ENCODE measurements around the gene C17orf114.
A peak's percentile ranks its signal among the peaks of the same experiment; 100 is the strongest.
"Not testable (repeated sequence)": the region's sequence is repeated elsewhere in the genome, so short reads cannot be mapped to it uniquely, and the experiment has no call there.

Gene C17orf114

GRCh38 chr17:4802228-4802627 lies at the start of gene C17orf114:
Gene C17orf114 (minus strand): TSS chr17:4802328.
- no peak for DNase-seq (ENCODE audit: low read depth)

DNA sequence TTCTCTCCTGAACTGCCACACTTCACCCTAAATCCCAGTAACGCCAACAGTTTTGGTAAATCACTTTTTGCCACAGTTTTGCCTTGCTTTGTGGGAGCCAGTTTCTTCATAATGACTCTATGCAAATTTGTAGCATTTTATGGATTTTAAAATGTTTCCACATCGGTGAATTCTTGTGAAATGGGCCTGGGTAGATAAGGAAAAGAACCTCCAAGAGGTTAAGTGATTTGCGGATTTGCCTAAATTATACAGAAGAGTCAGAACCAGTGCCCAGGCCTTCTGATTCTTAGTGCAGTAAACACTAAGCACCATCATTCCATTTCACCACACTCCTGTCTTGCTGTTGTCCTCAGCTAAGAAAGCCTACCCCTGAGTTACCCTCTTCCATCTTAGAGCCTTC lies 49.0 kb upstream of the C17orf114 start:
- DNase-seq (ENCODE audit: low read depth): no peak

- DNase-seq (ENCODE audit: low read depth): no peak
These were observed 48.1 kb upstream of the C17orf114 start for GRCh38 chr17:4850246-4850645.

DNA sequence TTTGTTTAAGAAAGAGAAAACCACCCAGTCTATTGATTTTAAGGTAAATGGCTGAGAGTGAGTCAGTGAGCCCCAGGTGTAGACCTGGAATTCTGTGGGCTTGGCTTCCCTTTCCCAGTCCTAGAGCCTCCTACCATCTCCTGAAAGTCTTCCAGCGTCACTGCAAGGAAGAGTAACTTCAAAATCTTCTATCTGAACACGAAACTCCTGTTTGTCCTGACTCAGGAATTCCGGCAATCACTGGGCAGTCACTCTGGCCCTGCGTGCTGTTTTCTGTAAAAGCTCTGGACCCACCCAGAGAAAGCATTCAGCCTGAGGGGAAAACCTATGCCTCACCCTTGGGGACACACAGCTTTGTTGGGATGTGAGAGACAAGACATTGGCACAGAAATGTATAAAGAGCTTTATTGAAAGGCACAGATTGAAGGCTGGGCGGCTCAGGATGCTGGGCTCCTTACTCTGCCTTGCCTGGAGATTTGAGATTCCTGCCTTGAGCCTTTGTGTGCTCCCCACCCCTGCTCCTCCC lies 46.9 kb upstream of the C17orf114 start:
- DNase-seq (ENCODE audit: low read depth): no peak

GRCh38 chr17:4846635-4847390 lies 44.7 kb upstream of the C17orf114 start:
- no peak for DNase-seq (ENCODE audit: low read depth)

GRCh38 chr17:4845118-4845517 lies 43.0 kb upstream of the C17orf114 start:
- no peak for DNase-seq (ENCODE audit: low read depth)

DNA sequence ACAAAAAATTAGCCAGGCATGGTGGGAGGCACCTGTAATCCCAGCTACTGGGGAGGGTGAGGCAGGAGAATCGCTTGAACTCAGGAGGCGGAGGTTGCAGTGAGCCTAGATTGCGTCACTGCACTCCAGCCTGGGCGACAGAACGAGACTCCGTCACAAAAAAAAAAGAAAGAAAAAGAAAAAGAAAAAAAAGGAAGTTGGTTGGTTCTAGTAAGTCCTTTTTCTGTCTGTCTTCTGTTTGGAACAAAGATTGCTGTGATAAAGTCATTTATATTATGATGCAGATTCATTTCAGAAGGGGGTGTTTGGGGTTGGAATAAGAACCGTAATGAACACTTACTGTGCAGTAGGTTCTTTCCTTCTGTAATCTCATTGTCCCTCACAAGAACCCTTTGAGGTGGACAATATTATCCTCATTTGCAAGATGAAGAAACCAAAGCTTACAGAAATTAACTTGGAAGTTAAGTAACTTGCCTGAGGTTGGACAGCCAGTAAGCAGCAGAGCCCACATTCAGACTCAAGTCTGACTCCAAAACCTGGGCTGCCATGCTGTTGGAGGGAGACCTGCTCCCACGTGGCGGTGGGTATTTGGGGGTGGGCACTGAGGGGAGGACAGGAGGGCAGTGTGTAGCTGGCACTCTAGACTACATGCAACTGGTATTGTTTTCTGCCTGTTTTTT lies 41.3 kb upstream of the C17orf114 start:
- DNase-seq (ENCODE audit: low read depth): no peak

DNA sequence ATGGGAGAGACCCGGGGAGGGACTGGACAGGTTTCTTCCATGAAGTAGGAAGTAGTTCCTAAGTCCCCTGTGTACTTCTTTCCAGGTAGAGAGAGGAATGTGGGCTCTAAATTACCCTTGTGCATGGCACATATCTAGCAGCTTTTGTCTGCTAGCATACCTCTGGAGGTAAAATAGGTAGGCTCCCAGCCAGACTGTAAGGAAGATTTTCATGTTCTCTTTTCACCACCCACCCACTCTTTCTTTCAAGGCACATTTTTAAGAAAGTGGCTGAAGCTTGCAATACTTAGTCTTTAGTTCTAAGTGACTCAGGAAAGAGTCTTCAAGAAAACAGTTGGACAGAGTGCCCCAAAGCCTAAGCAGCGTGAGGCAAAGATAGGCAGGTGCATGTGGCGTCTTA lies 40.2 kb upstream of the C17orf114 start:
- no peak for DNase-seq (ENCODE audit: low read depth)

DNA sequence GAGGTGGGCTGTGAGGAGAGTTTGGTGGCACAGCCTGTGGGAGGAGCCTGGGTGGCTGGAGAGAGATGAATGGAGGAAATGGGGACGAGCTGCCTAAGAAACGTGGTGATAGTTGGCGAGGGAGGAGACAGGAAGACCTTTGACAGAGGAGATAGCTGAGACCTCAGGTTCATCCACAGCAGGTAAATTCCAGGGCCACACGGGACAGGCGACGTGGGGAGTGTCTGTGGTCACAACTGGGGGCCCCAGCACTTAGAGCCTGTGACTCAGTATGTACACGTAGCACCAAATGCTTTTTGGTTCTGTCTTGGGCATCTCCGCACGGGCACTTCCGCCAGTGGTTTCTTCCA lies 38.7 kb upstream of the C17orf114 start:
- no peak for DNase-seq (ENCODE audit: low read depth)

GRCh38 chr17:4839965-4840892 lies 38.1 kb upstream of the C17orf114 start:
- DNase-seq (ENCODE audit: low read depth): no peak

- no peak for DNase-seq (ENCODE audit: low read depth)
These were observed 37.1 kb upstream of the C17orf114 start for GRCh38 chr17:4839221-4839620.

DNA sequence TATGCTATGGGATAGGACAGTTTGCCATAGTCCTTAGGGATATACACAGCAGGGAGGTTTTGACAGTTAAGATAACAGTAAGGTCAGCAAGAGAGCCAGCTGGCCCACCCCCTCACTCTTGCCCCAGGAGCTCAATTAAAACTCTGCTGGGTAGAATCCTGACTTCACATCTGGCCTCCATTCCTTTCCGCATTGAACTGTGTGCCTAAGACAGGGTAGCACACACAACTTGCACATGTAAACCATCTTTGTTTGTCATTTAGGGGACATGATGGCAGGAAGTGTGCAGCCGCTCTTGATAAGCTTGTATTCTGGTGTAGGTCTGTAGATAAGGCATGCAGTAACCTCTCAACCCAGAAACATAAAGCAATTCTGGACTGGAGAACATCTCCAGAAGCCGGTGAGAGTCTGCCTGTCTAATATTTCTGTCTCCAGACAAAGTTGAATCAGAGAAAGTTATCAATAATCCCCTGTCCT lies 36.2 kb upstream of the C17orf114 start:
- no peak for DNase-seq (ENCODE audit: low read depth)

- no peak for DNase-seq (ENCODE audit: low read depth)
These were observed 35.6 kb upstream of the C17orf114 start for GRCh38 chr17:4837471-4838308.

GRCh38 chr17:4836221-4836620 lies 34.1 kb upstream of the C17orf114 start:
- DNase-seq (ENCODE audit: low read depth): no peak

- DNase-seq (ENCODE audit: low read depth): no peak
These were observed 32.5 kb upstream of the C17orf114 start for GRCh38 chr17:4834681-4835020.

DNA sequence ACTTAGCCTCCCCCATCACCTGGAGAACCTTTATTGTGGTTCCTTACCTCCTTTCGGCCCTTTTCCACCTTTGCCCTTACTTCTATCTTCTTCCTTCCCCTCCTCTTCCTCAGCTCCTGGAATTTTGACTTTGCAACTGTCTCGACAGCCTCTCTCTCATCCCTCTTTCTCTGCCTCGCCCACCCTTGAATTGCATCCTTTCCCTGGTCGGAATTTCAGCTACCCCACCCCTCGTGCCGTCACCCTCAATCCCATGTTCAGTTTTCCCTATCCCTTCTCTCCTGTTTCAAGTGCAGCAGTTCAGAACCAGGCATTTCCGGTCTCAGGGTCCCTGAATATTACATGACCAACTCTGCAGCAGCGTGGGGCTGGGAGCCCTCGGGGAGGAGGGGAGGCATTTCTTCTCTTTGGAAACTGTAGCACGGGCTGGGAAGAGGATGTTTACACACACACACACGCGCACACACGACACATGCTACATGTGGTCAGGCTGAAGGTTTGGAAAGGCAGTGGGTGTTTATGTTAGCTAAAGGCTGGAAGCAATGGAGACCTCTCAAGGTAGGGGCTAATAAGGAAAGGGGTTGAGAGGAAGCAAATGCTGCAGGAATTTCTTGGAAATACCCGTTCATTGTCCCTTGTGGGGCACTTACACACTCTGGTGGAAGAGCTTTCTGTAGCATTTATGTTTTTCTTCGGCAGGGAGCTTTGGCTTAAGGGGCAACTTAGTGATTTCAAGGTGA lies 32.0 kb upstream of the C17orf114 start:
- DNase-seq (ENCODE audit: low read depth): no peak

DNA sequence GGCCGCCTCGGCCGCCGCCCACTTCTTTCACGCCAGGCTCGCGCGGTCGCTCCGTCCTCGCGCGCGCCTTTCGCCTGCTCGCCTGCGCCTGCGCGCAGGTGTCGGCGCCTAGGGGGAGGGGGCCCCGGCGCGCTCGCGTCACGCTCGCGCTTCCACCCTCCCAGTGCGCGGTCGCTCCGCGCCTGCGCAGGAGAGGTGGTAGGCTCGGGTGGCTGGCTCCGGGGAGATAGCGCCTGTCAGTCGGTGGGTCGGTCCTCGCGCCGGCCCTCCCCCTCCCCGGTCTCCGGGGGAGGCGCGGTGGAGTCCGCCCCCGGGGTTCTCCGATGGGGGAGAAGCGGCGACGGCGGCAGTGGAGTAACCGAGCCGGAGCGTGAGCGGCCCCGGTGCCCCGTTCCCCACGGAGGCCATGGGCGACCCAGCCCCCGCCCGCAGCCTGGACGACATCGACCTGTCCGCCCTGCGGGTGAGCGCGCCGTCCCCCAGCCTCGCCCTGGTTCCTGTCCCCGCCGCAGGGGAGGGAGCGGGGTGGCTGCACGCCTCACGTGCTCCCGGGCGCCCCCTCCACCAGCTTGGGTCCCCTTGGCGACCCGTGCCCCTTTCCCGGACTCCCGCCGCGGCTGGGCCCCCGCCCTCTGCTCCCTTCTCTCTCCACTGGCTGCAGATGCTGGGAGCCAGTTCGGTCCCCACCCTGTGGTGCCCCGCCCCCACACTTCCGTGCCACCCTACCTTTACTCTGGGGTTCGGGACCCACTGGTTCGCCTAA lies 31.2 kb upstream of the C17orf114 start, which contains the start of gene MINK1:
Gene MINK1 (plus strand): TSS at position 163 of the 763 bp plus-strand sequence. CDS start 244 bp downstream, at position 407.
- DNase-seq (ENCODE audit: low read depth): peak; percentile 84

DNA sequence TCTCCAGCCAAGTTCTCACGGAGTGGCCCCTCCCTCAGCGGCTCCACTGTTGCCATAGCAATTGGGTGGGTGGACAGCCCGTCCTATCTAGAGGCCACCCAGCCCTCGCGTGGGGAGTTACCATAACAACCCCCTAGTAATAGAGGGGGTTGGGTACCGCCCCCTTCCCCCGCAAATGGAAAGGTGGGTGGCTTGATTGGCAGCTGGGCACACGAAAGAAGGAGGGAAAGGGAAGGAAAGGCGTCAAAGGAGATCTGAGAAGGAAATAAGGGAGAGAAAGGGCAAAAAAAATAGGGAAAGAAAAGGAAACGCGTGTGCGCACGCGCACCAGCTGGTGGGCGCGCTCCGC lies 30.7 kb upstream of the C17orf114 start:
- not testable (repeated sequence) for DNase-seq (ENCODE audit: low read depth)

GRCh38 chr17:4827399-4827798 lies 25.3 kb upstream of the C17orf114 start:
- DNase-seq (ENCODE audit: low read depth): no peak

Measured in stimulated activated CD4-positive, alpha-beta T cell treated with anti-CD3 and anti-CD28 coated beads, Interleukin-2, amount 100 ng/mL, for 4 hours (primary cell).